ENCODE measurements around the gene PPM1H. TPM values are rescaled to one million over a fixed set of nuclear protein-coding genes. Genes with fewer than 3 reads are reported as not detected.

PPM1H gene
- total RNA-seq, 4 donors from 2014 or later: 0.83 to 3.0 (median 2.3) TPM

GRCh38 chr12:62976110-62976662 is 41.2 kb upstream of the PPM1H start:
- TF ChIP-seq POLR2A (IDR thresholded peaks at IDR 0.05; ENCODE audit: low read depth) (no peak), POLR2AphosphoS5 (IDR thresholded peaks at IDR 0.05) (no peak), EP300 (IDR thresholded peaks at IDR 0.05) (no peak), CTCF (IDR thresholded peaks at IDR 0.05) (no peak)
- intact Hi-C loops (cut with DNase I): no loop called here
- H3K36me3 ChIP-seq: no peaks in the 10 kb centered on the region
- no peak overlapping the region for H3K4me3 ChIP-seq
- no peaks in the 10 kb centered on the region for H3K4me1 ChIP-seq
- no peak overlapping the region for H3K27ac ChIP-seq (replicated peaks in 1 of 4)
- 83% methylated on average over 4 of the region's 4 CpGs for WGBS
- no peaks in the 10 kb centered on the region for H3K9me3 ChIP-seq
- H3K27me3 ChIP-seq: no peaks in the 10 kb centered on the region
- no peak for DNase-seq (ENCODE audit: extremely low spot score)

- no peaks in the 10 kb centered on the region for H3K9me3 ChIP-seq
- intact Hi-C loops (cut with DNase I): no loop called here
- no peak for TF ChIP-seq POLR2AphosphoS5 (IDR thresholded peaks at IDR 0.05)
- TF ChIP-seq POLR2A (IDR thresholded peaks at IDR 0.05; ENCODE audit: low read depth): no peak
- TF ChIP-seq CTCF (IDR thresholded peaks at IDR 0.05): no peak
- TF ChIP-seq EP300 (IDR thresholded peaks at IDR 0.05): no peak
- no peaks in the 10 kb centered on the region for H3K36me3 ChIP-seq
- no peaks in the 10 kb centered on the region for H3K27me3 ChIP-seq
- H3K4me1 ChIP-seq: no peaks in the 10 kb centered on the region
- WGBS: 100% methylated on average over 1 of the region's 1 CpG
- no peak overlapping the region for H3K27ac ChIP-seq (replicated peaks in 1 of 4)
- no peak for DNase-seq (ENCODE audit: extremely low spot score)
- no peak overlapping the region for H3K4me3 ChIP-seq
These were observed 37.0 kb upstream of the PPM1H start for GRCh38 chr12:62971769-62972525.

GRCh38 chr12:62969695-62970094 is 34.7 kb upstream of the PPM1H start:
- no peak overlapping the region for H3K27ac ChIP-seq (replicated peaks in 1 of 4)
- H3K27me3 ChIP-seq: no peaks in the 10 kb centered on the region
- no peaks in the 10 kb centered on the region for H3K36me3 ChIP-seq
- intact Hi-C loops (cut with DNase I): no loop called here
- no peaks in the 10 kb centered on the region for H3K9me3 ChIP-seq
- TF ChIP-seq EP300 (IDR thresholded peaks at IDR 0.05) (no peak), CTCF (IDR thresholded peaks at IDR 0.05) (no peak), POLR2A (IDR thresholded peaks at IDR 0.05; ENCODE audit: low read depth) (no peak), POLR2AphosphoS5 (IDR thresholded peaks at IDR 0.05) (no peak)
- WGBS: 92% methylated on average over 7 of the region's 7 CpGs
- DNase-seq (ENCODE audit: extremely low spot score): no peak
- H3K4me3 ChIP-seq: no peak overlapping the region
- no peaks in the 10 kb centered on the region for H3K4me1 ChIP-seq

- no peak for TF ChIP-seq CTCF (IDR thresholded peaks at IDR 0.05)
- TF ChIP-seq EP300 (IDR thresholded peaks at IDR 0.05): no peak
- no peak for TF ChIP-seq POLR2A (IDR thresholded peaks at IDR 0.05; ENCODE audit: low read depth)
- no peak for TF ChIP-seq POLR2AphosphoS5 (IDR thresholded peaks at IDR 0.05)
- H3K9me3 ChIP-seq: no peaks in the 10 kb centered on the region
- no peaks in the 10 kb centered on the region for H3K36me3 ChIP-seq
- no peak overlapping the region for H3K27ac ChIP-seq (replicated peaks in 1 of 4)
- no peak for DNase-seq (ENCODE audit: extremely low spot score)
- H3K27me3 ChIP-seq: no peaks in the 10 kb centered on the region
- 88% methylated on average over 2 of the region's 2 CpGs for WGBS
- H3K4me3 ChIP-seq: no peak overlapping the region
- H3K4me1 ChIP-seq: no peaks in the 10 kb centered on the region
- intact Hi-C loops (cut with DNase I): no loop called here
These were observed 32.8 kb upstream of the PPM1H start for GRCh38 chr12:62967701-62968100.
